IPS-15b (cell line): ENCODE measurements around the gene FRMD8.

Source experiments
- H3K27me3 ChIP-seq: one replicate; pipeline ENCODE4 v1.6.1; 2013; ENCODE audit warnings: low read length; ENCODE audit not compliant: control insufficient read depth, insufficient read depth
- H3K36me3 ChIP-seq: one replicate; pipeline ENCODE4 v1.6.1; 2013; ENCODE audit warnings: low read length; ENCODE audit not compliant: control insufficient read depth, insufficient read depth
- H3K4me1 ChIP-seq: one replicate; pipeline ENCODE4 v1.6.1; 2013; ENCODE audit warnings: mild to moderate bottlenecking, low read length; ENCODE audit not compliant: control insufficient read depth, insufficient read depth
- H3K4me3 ChIP-seq: one replicate; pipeline ENCODE4 v1.5.1; 2013; ENCODE audit warnings: low read depth, low read length
- H3K9ac ChIP-seq: one replicate; pipeline ENCODE4 v1.6.1; 2013; ENCODE audit warnings: low read depth, mild to moderate bottlenecking, low read length
- H3K9me3 ChIP-seq: one replicate; pipeline ENCODE4 v1.6.1; 2013; ENCODE audit warnings: mild to moderate bottlenecking, low read length; ENCODE audit not compliant: control insufficient read depth, insufficient read depth

FRMD8 gene

DNA sequence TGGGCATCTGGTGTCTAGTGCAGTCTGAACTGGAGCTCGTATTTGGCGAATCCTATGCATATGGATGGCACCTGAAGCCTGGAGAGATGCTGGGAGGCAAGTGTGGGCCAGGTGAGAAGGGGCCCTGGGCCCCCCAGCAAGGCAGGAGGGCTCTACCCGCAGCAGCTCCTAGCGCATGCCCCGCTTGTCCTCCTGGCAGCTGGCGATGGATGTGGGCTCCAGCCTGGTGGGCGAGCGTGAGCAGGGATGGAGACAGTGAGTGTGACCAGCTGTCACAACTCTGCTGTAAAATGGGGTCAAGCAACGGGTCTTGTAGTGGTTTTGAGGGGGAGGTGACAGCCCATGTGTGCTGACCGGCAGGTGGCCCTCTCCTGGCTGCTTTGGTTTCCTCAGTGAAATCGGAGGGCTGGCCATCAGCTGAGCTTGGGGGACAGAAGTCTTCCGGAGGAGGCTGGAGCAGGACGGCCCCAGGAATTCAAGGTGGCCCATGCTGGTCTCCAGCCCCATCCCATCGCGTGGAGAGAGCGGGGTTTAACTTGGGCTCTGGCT, 12.0 kb downstream of the FRMD8 start:
- H3K9me3 ChIP-seq = no peaks in the 10 kb centered on the region
- no peaks in the 10 kb centered on the region for H3K4me1 ChIP-seq
- peaks cover 38% of the 10 kb centered on the region for H3K36me3 ChIP-seq
- no peaks in the 10 kb centered on the region for H3K27me3 ChIP-seq
- no peak overlapping the region for H3K9ac ChIP-seq
- no peak overlapping the region for H3K4me3 ChIP-seq

DNA sequence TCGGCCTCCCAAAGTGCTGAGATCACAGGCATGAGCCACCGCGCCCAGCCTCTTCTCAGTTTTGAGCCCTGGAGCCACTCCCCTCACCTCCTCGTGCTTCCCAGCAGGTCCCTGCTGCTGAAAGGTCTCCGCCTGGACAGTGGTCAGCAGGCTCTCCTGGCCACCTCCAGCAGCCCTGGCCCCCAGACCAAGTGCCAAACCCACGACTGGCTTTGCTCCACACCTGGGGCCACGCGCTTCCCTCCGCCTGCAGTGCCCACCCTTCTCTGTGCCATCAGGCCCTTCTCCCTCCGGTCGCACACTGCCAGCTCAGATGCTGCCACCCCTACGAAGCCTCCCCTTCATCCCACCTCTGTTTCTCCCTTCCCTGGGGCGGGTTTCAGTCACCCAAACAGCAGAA, 12.8 kb downstream of the FRMD8 start:
- Histone ChIP-seq H3K4me1 (no peaks in the 10 kb centered on the region), H3K4me3 (no peak overlapping the region), H3K36me3 (peaks cover 34% of the 10 kb centered on the region), H3K27me3 (no peaks in the 10 kb centered on the region), H3K9me3 (no peaks in the 10 kb centered on the region), H3K9ac (no peak overlapping the region)

DNA sequence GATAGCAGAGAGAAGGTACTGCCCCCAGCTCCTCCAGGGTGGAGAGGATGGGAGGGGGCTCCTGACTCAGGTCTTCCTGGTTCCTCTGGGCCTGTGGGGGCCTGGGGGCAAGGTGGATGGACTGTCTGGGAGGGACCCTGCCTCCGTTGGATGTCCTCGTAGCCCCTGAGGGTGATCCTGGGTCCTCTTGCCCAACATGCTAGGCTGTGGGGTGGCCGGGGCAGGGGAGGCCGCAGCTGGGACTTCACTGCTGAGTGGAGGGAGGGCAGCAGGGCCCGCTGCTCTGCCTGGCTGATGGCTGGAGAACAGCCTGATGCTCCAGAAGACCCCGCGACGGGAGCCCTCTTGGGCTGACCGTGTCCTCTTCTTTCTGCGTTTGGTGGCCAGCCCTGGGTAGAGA, 13.4 kb downstream of the FRMD8 start:
- Histone ChIP-seq H3K4me3 (no peak overlapping the region), H3K27me3 (no peaks in the 10 kb centered on the region), H3K9me3 (no peaks in the 10 kb centered on the region), H3K9ac (no peak overlapping the region), H3K36me3 (peaks cover 36% of the 10 kb centered on the region), H3K4me1 (no peaks in the 10 kb centered on the region)

- no peaks in the 10 kb centered on the region for H3K9me3 ChIP-seq
- no peaks in the 10 kb centered on the region for H3K4me1 ChIP-seq
- no peaks in the 10 kb centered on the region for H3K27me3 ChIP-seq
- no peak overlapping the region for H3K4me3 ChIP-seq
- no peak overlapping the region for H3K9ac ChIP-seq
- H3K36me3 ChIP-seq = peaks cover 42% of the 10 kb centered on the region
Observed at GRCh38 chr11:65400307-65401072, 14.1 kb downstream of the FRMD8 start.

- Histone ChIP-seq H3K4me1 (no peaks in the 10 kb centered on the region), H3K27me3 (no peaks in the 10 kb centered on the region), H3K4me3 (no peak overlapping the region), H3K36me3 (peaks cover 40% of the 10 kb centered on the region), H3K9me3 (no peaks in the 10 kb centered on the region), H3K9ac (no peak overlapping the region)
Observed at GRCh38 chr11:65401073-65401802, 14.8 kb downstream of the FRMD8 start.

DNA sequence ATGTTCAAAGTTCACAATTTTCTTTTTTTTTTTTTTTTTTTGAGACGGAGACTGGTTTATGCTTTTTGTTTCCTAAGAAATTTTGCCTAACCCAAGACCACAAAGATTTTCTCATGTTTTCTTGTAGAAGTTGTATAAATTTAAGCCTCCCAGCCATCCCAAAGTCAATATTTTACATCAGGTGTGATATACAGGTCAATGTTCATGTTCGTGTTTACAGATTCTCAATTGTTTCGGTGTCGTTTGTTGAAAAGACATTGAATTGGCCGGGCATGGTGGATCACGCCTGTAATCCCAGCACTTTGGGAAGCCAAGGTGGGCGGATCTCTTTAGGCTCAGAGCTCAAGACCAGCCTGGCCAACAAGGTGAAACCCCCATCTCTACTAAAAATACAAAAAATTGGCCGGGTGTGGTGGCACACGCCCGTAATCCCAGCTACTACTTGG, 15.4 kb downstream of the FRMD8 start:
- H3K4me1 ChIP-seq = no peaks in the 10 kb centered on the region
- peaks cover 38% of the 10 kb centered on the region for H3K36me3 ChIP-seq
- no peaks in the 10 kb centered on the region for H3K27me3 ChIP-seq
- H3K9me3 ChIP-seq = no peaks in the 10 kb centered on the region
- no peak overlapping the region for H3K9ac ChIP-seq
- no peak overlapping the region for H3K4me3 ChIP-seq

DNA sequence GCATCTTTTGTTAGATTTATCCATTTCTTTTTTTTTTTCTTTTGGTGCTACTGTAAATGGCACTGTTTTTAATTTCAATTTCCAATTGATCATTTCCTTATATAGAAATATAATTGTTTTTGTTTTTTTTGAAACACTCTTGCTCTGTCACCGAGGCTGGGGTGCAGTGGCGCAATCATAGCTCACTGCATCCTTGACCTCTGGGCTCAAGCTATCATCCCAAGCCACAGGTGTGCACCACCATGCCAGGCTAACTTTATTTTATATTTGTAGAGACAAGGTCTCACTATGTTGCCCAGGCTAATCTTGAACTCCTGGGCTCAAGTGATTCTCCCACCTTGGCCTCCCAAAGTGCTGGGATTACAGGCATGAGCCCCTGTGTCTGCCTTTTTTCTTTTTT, 16.4 kb downstream of the FRMD8 start:
- Histone ChIP-seq H3K4me1 (no peaks in the 10 kb centered on the region), H3K9ac (no peak overlapping the region), H3K27me3 (no peaks in the 10 kb centered on the region), H3K4me3 (no peak overlapping the region), H3K9me3 (no peaks in the 10 kb centered on the region), H3K36me3 (peaks cover 31% of the 10 kb centered on the region)

DNA sequence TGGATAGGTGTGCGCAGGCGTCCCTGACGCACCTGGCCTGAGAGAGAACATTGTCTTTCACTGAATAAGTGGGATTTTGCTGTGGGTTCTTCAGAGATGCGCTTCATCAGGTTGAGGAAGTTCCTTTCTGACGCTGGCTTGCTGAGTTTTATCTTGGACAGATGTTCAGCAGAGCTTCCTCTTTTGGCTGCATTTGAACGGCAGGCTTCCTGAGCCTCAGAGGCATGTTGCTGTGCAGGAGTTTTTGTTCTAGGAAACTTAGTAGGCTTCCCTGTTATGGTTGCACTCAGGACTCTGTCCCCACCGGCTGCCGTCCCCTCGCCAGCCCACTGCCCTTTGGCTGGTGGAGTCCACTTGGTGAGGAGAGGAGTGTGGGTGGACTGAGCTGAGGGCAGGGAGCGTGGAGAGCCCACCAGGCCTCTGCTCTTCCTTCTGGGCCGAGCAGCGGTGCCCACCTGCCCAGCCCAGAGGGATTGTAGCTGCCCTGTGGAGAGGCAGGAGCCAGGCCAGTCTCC, 17.2 kb downstream of the FRMD8 start:
- Histone ChIP-seq H3K36me3 (peaks cover 25% of the 10 kb centered on the region), H3K4me3 (no peak overlapping the region), H3K9me3 (no peaks in the 10 kb centered on the region), H3K27me3 (no peaks in the 10 kb centered on the region), H3K4me1 (no peaks in the 10 kb centered on the region), H3K9ac (no peak overlapping the region)

- no peaks in the 10 kb centered on the region for H3K4me1 ChIP-seq
- H3K9me3 ChIP-seq = no peaks in the 10 kb centered on the region
- no peak overlapping the region for H3K4me3 ChIP-seq
- H3K36me3 ChIP-seq = peaks cover 26% of the 10 kb centered on the region
- H3K27me3 ChIP-seq = no peaks in the 10 kb centered on the region
- H3K9ac ChIP-seq = no peak overlapping the region
Observed at GRCh38 chr11:65404210-65404609, 17.8 kb downstream of the FRMD8 start.

DNA sequence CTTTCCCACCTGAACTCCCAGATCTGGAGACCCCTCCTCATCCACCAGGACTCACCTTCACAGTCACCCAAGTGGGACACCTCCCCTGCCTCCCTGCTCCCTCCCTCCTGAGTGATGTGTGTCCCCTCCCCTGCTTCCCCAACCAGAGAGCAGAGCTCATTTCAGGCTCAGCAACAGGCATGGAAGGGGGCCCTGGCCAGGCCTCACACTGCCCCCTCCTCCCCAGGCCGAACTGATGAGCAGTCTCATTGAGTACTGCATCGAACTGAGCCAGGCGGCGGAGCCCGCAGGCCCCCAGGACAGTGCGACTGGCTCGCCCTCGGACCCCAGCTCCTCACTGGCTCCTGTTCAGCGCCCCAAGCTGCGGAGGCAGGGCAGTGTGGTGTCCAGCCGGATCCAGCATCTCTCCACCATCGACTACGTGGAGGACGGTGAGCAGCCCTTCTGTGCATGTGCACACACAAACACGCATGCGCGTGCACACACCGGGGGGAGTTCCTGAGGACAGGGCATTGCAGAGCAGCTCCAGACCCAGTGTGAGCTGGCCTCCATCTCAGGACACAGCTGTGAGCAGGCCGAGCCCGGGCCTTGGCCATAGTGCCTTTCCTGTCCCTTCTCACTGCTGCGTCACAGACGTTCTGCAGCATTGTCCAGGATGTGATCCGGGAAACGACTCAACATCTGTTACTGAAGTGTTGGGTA, 18.4 kb downstream of the FRMD8 start:
- H3K27me3 ChIP-seq = no peaks in the 10 kb centered on the region
- H3K9me3 ChIP-seq = no peaks in the 10 kb centered on the region
- H3K36me3 ChIP-seq = peaks cover 29% of the 10 kb centered on the region
- H3K4me3 ChIP-seq = no peak overlapping the region
- H3K4me1 ChIP-seq = no peaks in the 10 kb centered on the region
- no peak overlapping the region for H3K9ac ChIP-seq

GRCh38 chr11:65410936-65411680, 24.7 kb downstream of the FRMD8 start:
- Histone ChIP-seq H3K4me3 (no peak overlapping the region), H3K4me1 (peaks cover 5% of the 10 kb centered on the region), H3K9me3 (no peaks in the 10 kb centered on the region), H3K9ac (no peak overlapping the region), H3K36me3 (peaks cover 15% of the 10 kb centered on the region), H3K27me3 (no peaks in the 10 kb centered on the region)
